ENCODE results near the gene ATP9A. TPM values are rescaled to one million over a fixed set of nuclear protein-coding genes. Genes with fewer than 3 reads are reported as not detected.

ATP9A gene
- total RNA-seq, 1 donor from 2014 or later, result 18.2 TPM

DNA sequence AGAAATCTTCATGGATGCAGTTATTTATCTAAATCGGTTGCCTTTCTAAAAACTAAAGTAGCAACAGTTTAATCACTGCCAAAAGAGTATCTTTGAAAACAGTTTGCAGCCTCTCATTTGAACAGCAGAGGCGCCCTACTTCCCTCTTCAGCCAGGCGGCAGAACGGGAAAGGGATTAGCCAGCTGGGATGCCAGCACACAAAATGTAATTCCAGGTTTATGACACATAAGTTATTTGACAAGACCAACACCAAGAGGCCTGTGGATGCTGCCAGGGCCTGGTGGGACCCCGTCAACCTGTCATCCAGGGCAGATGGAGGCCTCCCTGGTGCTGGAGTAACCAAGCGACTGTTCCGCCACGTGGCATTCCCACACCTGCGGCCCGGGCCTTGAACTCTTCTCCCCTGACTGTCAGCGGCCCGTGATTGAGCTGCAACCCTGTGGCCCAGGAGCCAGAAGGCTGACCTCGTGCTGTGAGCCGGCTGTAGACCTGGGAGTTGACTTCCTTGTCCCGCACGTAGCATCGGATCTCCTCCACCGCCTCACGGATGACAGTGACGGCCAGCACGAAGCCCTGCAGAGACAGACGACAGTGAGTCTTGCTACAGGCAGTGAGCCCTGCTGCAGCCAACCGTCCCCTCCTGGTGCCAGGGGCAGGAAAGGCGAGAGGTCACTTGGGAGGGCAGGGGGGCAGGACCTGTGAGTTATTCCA, 55.5 kb downstream of the ATP9A start:
- Histone ChIP-seq H3K9ac (no peak overlapping the region), H3K27ac (peak overlapping the region; percentile 42), H3K9me3 (ENCODE audit: low read depth) (no peaks in the 10 kb centered on the region), H3K4me1 (peaks cover 34% of the 10 kb centered on the region), H3K4me2 (no peak overlapping the region), H3K79me2 (ENCODE audit: low read depth) (no peaks in the 10 kb centered on the region), H2AFZ (replicated peaks) (peak overlapping the region; percentile 23), H3K36me3 (no peaks in the 10 kb centered on the region), H3K27me3 (no peaks in the 10 kb centered on the region), H3K4me3 (no peak overlapping the region), H3F3A (ENCODE audit: low read depth) (peaks cover 39% of the 10 kb centered on the region), H4K20me1 (ENCODE audit: low read depth) (no peaks in the 10 kb centered on the region)
- DNase-seq (ENCODE audit: low spot score), result peak; percentile 67
- Mint-ChIP-seq H3K9me3 (no peaks in the 10 kb centered on the region), H3K27me3 (ENCODE audit: insufficient read depth, low read depth) (peaks cover 7% of the 10 kb centered on the region), H3K36me3 (peaks cover 3% of the 10 kb centered on the region), H3K27ac (no peak overlapping the region), H3K4me1 (peaks cover 48% of the 10 kb centered on the region), H3K4me3 (no peak overlapping the region)
- no peak for TF ChIP-seq EZH2 (IDR thresholded peaks at IDR 0.05)
- TF ChIP-seq, protein P1, sequence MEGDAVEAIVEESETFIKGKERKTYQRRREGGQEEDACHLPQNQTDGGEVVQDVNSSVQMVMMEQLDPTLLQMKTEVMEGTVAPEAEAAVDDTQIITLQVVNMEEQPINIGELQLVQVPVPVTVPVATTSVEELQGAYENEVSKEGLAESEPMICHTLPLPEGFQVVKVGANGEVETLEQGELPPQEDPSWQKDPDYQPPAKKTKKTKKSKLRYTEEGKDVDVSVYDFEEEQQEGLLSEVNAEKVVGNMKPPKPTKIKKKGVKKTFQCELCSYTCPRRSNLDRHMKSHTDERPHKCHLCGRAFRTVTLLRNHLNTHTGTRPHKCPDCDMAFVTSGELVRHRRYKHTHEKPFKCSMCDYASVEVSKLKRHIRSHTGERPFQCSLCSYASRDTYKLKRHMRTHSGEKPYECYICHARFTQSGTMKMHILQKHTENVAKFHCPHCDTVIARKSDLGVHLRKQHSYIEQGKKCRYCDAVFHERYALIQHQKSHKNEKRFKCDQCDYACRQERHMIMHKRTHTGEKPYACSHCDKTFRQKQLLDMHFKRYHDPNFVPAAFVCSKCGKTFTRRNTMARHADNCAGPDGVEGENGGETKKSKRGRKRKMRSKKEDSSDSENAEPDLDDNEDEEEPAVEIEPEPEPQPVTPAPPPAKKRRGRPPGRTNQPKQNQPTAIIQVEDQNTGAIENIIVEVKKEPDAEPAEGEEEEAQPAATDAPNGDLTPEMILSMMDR (IDR thresholded peaks at IDR 0.05), result peak; percentile 73

DNA sequence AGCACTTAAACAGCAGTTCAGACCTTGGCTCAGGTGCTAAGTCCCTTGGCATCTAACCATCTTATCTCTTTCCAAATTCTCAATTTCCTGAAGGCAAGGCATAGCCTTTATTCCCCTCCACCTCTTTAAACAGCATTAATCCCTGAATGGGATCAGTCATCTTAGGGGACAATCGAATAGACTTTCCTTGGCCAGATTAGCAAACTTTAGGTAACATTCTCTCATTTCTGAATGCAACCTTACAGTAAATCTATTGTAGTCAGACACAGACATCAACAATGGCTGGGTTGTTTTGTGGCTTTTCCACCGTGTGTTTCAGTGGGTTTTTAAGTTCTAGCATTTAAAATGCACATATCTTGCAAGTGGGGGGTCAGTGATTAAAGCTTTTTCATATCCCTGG, 56.8 kb downstream of the ATP9A start:
- H2AFZ ChIP-seq (replicated peaks), result no peak overlapping the region
- H3K4me1 ChIP-seq, result peaks cover 37% of the 10 kb centered on the region
- H3F3A ChIP-seq (ENCODE audit: low read depth), result peaks cover 43% of the 10 kb centered on the region
- Mint-ChIP-seq H3K9me3 (no peaks in the 10 kb centered on the region), H3K27ac (peak overlapping the region; percentile 90), H3K36me3 (peaks cover 5% of the 10 kb centered on the region), H3K27me3 (ENCODE audit: insufficient read depth, low read depth) (peaks cover 4% of the 10 kb centered on the region), H3K4me1 (peaks cover 48% of the 10 kb centered on the region), H3K4me3 (peak overlapping the region; percentile 35)
- no peak overlapping the region for H3K9ac ChIP-seq
- TF ChIP-seq, protein P1 (IDR thresholded peaks at IDR 0.05), result no peak
- TF ChIP-seq EZH2phosphoT487 (IDR thresholded peaks at IDR 0.05) (no peak), EZH2 (IDR thresholded peaks at IDR 0.05) (no peak)
- no peaks in the 10 kb centered on the region for H3K9me3 ChIP-seq (ENCODE audit: low read depth)
- no peaks in the 10 kb centered on the region for H3K27me3 ChIP-seq
- H3K36me3 ChIP-seq, result no peaks in the 10 kb centered on the region
- peak; percentile 50 for DNase-seq (ENCODE audit: low spot score)
- peak overlapping the region; percentile 66 for H3K27ac ChIP-seq
- no peaks in the 10 kb centered on the region for H4K20me1 ChIP-seq (ENCODE audit: low read depth)
- H3K4me2 ChIP-seq, result peak overlapping the region; percentile 41
- H3K79me2 ChIP-seq (ENCODE audit: low read depth), result no peaks in the 10 kb centered on the region
- H3K4me3 ChIP-seq, result no peak overlapping the region

DNA sequence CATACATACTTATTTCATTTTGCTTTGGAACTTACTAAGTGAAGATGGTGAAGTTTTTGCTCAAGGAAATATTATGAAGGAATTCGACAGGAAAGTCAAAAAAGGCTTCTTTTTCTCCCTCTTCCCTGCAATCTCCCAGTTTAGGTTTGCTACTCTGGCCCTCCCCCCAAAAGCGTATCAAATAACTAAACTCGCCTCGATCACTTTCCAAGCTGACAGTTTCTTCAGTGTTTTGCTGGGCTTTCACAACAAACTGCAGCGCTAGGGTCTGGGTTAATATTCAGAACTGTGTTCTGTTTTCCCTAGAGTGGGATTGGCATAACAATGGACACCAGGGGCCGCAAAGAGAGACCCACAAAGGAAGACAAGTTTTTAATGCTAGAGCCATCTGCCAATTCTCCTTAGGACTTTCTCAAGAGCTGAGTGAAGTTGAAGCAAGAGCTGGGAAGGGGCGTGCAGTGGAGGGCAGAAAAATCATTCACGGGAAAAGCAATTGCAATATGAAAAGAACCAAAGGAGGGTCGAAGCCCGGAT, 57.8 kb downstream of the ATP9A start:
- H3F3A ChIP-seq (ENCODE audit: low read depth), result peaks cover 48% of the 10 kb centered on the region
- peak overlapping the region; percentile 41 for H3K4me2 ChIP-seq
- peak overlapping the region; percentile 83 for H2AFZ ChIP-seq (replicated peaks)
- H3K36me3 Mint-ChIP-seq, result peaks cover 5% of the 10 kb centered on the region
- H3K9me3 ChIP-seq (ENCODE audit: low read depth), result no peaks in the 10 kb centered on the region
- H3K4me3 ChIP-seq, result peak overlapping the region; percentile 8
- no peaks in the 10 kb centered on the region for H3K36me3 ChIP-seq
- H3K27ac ChIP-seq, result peak overlapping the region; percentile 66
- H3K27me3 Mint-ChIP-seq (ENCODE audit: insufficient read depth, low read depth), result peaks cover 4% of the 10 kb centered on the region
- H3K27ac Mint-ChIP-seq, result peak overlapping the region; percentile 90
- peaks cover 42% of the 10 kb centered on the region for H3K4me1 ChIP-seq
- H3K4me1 Mint-ChIP-seq, result peaks cover 49% of the 10 kb centered on the region
- TF ChIP-seq, protein P1 (IDR thresholded peaks at IDR 0.05), result peak; percentile 12
- no peak for TF ChIP-seq EZH2phosphoT487 (IDR thresholded peaks at IDR 0.05)
- H3K4me3 Mint-ChIP-seq, result peak overlapping the region; percentile 35
- no peaks in the 10 kb centered on the region for H3K9me3 Mint-ChIP-seq
- H3K79me2 ChIP-seq (ENCODE audit: low read depth), result no peaks in the 10 kb centered on the region
- H3K9ac ChIP-seq, result no peak overlapping the region
- H3K27me3 ChIP-seq, result no peaks in the 10 kb centered on the region
- no peaks in the 10 kb centered on the region for H4K20me1 ChIP-seq (ENCODE audit: low read depth)
- no peak for DNase-seq (ENCODE audit: low spot score)

Measured in neural progenitor cell (in vitro differentiated cells).